CD4-positive, alpha-beta T cell treated with Interleukin-10 for 1 hour (primary cell): Measurements from ENCODE around the gene EZH2.

Experiments
- DNase-seq: peaks from one replicate; pipeline ENCODE4 v3.0.0-alpha.2; 2020

The EZH2 gene

DNA sequence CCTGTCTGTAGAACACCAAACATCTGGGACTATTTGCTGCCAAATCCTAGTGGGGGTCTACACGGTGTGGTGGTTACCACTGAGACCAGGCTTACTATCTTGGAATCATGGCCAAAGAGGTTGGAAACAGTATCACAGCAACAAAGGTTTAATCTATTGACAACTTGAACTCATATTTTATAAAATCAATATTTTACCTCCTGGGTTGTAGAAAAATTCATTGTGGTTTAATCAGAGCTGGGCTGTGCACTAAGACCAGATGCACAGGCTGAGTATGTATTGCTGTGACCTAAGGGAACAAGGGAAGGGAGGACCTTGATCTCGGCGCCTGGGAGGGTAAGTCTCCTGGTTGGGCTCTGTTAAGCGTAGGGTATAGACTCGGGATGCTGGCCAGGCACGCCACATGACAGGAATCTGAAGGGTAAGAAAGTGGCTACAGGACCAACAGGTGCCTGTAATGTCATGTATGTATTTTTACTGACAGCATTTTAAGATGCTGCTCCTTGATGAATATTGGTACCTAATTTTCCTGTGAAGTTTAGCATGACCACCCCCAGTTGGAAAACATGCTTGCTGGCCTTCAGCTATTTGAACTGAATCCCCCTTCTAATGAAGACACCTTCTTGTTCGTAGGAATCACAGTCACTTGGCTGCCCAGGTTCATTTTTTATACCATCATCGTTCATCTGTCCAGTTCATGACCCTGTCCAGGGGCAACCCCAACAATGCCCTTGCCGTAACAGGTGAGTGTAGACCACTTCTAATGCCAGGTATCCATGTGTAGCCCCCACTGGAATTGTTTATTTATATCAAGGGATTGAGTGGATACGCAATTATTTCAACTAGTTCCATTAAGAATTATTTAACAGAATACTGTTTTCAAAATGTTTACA lies 79.5 kb downstream of the EZH2 start:
- no peak for DNase-seq

DNA sequence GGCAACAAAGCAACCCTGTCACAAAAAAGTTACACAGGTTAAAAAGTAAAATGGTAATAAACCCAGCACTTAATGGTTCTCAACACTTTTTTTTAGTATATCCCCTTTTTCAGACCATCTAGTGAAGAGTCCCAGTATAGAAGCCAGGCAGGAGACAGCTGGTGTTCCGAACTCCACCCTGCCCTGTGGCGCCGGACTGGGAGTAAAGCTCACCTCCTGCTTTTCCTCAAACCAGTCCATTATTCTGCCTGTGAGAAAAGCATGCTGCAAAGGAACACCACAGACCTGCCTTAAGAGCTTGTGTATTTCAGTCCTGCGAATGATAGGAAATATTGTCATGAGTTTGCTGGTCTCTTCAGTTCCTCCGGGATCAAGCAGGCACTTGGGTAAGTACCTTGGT lies 81.0 kb downstream of the EZH2 start:
- DNase-seq, result no peak

DNA sequence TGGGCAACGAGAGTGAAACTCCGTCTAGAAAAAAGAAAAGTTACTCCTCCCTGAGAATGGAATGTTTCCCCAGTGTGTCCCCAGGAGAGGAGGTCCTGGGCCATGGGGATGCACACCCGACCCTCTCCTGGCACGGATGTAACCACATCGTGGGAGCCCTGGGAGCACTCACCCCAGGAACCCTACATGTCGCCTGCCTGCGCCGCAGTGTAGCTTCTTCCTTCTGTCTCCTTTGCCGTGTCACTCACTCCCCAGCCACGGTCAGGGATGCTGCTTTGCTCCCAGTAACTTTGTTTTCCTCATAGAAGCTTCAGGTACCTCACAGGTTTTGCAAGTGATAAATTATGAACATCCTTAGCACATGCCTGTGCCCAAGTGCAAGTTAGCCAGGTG lies 82.0 kb downstream of the EZH2 start:
- no peak for DNase-seq

DNA sequence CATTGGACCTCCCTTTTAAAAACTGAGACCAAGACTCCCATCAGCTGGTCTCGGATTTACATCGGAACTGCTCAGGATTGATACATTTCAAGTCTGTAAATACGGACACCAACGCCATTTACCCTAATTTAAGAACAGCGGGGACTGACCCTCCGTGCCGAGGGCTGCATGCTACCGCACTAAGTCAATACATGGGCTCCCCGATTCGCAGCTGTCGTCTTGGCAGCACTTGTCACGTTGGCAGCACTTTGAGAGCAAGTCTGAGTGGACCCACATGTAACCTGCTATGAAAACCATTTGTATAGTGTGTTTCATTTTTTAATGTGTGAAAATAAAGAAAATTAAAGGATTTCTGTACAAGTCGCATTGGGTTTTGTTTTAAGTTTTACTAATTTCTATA lies 83.4 kb downstream of the EZH2 start:
- no peak for DNase-seq

DNA sequence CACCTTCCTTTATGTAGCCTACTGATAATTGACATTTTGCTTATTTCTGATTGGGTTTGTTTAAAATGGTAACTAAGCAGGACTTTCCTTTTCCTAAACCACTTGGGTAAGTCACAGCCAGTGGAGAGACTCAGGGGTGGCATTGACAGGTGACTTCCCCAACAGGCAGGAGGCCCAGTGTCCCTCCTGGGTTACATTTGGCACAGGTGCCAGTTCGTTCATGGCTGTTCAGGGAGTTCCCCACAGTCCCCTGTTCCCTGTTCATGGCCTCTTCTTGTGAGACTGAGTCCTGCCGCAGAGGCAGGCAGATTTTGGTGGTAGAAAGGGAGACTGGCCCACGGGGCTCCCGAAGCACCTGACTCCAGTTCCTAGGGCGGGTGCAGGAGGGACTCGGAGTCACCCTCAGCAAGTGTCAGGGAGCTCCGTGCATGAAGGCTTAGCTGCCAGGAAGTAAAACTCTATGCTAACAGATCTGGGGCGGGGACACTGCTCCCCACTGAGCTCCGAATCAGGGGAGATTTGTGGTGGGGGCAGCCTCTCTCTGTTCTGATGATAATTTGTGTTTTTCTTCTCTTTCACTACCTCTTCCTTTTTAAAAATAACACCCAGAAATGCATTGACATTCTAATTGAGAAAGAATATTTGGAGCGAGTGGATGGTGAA lies 84.1 kb downstream of the EZH2 start:
- DNase-seq, result no peak

DNA sequence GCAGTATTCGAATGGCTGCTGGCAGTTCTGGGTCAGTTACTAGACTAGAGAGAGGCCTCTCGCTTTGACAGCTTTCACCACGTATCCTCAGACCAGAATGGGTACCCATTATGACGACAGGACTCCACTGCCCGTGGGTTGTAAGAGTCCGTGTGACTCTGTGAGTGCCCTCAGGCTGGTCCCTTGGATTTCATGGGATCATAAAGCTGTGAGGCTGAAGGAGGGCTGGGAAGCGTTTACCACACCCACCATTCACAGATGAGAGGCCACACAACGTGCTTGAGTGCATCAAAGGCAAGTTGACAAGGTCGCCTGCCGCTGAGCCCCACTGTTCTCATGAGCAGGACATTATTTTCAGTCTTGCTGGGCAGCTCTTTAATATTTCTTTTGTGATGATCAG lies 87.2 kb downstream of the EZH2 start:
- no peak for DNase-seq

DNA sequence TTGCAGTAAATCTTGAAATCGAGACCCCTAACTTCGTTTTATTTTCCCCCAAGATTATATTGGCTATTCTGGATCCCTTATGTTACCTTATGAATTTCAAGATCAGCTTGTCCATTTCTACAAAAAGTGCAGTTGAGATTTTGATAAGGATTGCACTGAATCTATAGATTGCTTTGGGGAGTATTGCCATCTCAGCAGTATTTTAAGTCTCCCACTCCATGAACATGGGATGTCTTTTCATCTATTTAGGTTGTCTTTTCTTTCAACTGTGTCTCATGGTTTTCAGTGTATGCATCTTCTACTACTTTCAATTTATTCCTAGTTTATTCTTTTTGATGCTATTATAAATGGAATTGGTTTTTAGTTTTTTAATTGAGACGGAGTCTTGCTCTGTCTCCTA lies 89.6 kb downstream of the EZH2 start:
- no peak for DNase-seq

DNA sequence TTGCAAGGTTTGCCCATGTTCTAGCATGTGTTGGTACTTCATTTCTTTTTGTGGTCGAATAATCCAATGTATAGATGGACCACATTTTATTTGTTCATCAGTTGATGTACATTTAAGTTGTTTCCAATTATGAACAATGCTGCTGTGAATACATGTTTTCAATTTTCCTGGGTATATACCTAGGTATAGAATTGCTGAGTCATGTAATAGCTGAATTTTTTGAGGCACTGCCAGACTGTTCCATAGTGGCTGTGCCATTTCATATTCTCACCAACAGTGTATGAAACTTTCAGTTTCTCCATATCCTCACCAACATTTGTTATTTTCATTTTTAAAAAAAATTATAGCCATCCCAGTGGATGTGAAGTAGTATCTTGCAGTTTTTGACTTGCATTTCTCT lies 90.5 kb downstream of the EZH2 start:
- DNase-seq, result no peak

DNA sequence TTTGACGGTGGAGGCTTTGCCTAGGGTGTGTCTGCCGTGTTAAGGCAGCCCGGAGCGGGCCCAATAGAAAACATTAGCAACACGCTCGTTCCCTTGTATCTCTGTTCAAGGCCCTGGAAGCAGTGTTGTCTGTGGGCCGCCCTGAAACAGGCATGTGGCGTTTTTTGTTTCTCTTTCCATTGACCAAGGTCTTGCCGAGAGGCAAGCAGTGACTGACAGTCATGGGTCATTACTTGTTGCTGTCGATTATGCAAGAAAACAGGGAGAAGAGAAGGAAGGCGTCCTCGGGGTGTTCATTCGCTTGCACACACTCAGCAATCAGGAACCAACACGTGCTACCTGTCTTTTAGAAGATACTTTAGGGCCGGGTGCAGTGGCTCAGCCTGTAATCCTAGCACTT lies 92.5 kb downstream of the EZH2 start:
- DNase-seq, result no peak

DNA sequence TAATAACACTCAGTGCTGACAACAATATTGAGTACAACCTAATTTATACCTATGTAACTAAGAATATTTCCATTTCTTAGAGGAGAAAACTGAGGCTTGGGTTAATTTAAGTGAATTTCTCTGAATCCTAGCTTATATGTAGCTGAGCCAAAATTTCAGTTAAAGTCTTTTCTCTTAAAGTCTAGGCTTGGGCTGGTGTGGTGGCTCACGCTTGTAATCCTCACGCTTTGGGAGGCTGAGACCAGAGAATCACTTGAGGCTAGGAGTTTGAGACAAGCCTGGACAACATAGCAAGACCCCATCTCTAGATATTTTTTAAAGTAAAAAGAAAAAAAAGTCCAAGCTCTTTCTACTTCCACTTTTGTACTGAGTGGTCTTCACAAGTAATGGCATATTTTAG lies 93.2 kb downstream of the EZH2 start:
- no peak for DNase-seq

DNA sequence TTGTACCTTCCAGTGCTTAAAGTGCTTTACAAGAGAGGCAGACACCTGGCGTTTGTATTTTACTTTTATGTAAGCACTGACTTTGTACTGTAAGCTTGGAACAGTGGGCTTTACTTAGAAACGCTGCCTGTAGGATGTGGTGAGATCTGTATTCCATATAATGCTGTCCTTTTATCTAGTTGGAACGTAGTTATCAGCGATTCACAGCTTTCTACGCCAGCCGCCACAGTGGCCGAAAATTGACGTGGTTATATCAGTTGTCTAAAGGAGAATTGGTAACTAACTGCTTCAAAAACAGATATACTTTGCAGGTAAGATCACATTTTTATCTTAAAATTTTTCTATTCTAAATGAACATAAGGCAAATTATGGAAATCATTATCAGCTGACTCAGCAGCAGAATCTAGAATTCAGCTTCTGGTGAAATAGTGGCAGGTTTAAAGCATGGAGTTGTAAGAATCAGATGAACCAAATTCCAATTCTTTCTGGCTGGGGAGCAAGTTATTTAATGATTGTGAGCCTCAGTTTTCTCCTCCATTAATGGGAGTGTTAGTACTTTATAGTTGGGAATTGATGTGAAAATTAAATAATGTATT lies 93.9 kb downstream of the EZH2 start:
- no peak for DNase-seq

DNA sequence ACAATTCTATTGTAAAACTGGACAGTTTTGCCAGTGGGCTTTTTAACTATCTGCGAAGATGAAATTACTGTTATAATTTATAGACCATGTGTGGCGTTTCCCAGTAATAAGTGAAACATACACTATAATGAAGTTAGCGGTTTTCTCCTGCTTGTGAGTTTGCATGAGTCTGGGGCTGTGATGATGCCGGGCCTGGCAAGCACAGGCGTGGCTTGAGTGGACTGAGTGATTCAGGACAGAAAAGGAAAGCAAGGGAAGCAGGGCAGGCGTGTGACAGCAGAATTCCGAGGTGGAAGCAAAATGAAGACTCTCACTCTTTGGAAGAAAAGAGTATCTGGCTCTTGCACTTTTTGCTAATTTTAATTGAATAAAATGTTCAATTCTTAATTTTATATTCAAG lies 94.9 kb downstream of the EZH2 start:
- DNase-seq, result no peak

DNA sequence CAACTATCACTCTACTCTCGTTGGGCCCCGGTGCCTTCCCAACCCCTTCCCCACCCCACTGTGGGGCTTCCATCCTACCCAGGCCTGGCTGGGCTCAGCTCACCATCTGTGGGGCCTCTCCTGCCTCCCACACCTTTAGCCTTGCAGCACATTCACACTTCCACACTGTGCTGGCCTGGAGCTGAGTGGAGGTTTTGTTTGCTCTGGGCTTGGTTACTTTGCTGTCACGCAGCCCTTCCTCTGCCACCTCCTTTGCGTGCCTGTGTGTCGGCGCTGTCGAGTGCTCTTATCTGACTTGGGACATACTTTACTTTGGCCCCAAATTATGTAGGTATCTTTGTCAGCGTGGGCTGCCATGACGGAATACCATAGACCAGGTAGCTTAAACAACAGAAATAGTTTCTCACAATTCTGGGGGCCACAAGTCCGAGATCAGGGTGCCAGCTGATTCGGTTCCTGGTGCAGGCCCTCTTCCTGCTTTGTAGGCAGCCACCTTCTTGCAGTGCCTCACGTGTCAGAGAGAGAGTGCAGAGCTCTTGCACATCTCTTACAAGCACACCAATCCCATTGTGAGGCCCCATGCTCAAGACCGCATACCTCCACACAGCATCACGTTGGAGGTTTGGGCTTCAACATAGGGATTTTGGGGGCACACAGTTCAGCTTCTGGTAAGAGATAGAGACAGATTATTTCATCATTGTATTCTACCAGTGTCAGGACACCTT lies 96.4 kb downstream of the EZH2 start:
- no peak for DNase-seq

DNA sequence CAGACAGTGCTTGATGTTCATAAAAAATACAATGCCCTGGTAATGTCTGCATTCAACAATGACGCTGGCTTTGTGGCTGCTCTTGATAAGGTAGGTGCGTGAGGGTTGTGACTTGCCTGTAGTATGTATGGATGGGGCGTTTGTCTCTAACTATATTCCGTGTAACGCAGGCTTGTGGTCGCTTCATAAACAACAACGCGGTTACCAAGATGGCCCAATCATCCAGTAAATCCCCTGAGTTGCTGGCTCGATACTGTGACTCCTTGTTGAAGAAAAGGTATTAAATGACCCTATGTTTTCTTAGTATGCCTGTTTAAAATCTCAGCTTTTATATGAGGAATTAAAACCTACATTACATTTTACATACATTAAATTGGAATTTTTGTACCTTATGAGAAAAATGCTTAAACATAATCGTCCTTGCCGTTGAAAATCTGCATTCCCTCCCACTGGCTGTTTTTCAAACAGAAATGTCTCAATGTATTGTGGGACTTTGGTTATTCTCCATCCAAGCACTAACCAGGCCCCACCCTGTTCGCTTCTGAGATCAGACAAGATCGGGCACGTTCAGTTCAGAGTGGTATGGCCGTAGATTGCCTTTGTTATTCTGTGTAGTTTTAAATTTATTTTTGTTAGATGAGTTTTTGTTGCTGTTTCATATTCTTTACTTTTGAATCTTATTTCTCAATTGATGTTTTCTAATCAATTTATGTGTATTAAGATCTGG lies 100.1 kb downstream of the EZH2 start:
- no peak for DNase-seq

DNA sequence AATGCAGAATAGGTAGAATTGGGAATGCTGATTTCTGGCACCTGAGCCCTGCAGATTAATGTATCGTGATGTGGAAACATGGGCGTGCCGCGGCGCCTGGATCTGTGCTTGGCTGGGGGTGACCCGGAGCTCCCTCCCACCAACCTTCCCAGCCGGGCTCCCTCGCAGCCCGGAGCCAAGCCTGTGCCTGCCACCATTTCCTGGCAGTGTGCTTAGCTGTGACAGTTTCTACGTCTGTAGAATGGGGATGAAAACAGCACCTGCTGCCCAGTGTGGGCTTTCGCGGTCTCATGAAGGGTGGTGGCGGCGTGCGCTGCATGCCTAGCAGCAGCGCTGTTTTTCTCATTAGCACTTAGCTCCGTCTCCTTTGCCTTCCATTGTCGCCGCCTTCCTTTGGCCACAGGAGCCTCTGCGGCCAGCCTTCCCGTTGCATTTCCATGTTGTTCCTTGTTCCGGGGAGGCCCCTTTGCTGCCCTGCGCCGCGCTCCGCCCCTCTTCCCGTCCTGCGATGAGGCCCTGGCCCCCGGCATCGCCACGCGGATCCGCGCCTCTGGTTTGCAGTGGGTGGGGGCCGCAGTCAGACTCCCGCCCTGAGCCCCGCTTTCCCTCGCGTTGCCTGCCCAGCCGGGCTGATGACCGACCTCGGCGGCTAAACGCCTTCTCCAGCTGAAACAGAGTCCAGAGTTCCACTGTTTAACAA lies 101.2 kb downstream of the EZH2 start:
- no peak for DNase-seq

DNA sequence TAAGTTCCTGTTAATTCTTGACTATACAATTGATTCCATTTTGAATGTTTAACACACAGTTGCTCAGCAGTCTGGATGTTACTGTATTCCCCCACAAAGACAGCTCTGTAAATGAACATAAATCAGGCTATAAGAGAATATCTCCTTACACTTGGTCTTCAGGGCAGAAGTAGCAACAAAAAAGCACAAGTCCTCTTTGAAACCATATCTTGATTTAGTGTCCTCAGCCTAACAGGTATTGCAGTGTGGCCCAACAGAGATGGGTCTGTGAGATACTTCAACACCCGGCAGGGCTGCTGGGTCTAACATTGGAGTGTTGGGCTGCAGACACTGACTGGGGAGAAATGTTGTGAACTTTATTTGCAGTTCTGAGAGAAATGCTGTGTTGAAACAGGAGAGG lies 109.6 kb downstream of the EZH2 start:
- DNase-seq, result no peak

DNA sequence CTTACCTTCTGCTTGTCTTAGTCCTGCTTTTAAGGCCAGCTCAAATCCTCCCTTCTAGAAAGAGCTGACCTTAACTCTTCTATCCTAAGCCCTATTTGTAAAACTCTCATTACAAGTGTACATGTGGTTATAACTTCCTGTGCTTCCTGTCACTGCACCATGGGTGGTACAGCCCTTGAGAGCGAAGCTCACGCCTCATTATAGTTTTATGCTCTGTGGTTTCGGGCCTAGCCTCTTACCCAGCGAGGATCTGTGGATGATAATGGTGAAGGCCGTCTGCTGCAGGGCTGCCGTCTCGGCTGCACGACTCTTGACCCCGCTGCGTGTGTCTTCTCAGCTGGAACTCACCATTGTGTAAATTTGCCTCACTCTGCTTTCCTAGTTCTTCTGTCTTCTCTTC lies 110.8 kb downstream of the EZH2 start:
- peak; percentile 61 for DNase-seq

DNA sequence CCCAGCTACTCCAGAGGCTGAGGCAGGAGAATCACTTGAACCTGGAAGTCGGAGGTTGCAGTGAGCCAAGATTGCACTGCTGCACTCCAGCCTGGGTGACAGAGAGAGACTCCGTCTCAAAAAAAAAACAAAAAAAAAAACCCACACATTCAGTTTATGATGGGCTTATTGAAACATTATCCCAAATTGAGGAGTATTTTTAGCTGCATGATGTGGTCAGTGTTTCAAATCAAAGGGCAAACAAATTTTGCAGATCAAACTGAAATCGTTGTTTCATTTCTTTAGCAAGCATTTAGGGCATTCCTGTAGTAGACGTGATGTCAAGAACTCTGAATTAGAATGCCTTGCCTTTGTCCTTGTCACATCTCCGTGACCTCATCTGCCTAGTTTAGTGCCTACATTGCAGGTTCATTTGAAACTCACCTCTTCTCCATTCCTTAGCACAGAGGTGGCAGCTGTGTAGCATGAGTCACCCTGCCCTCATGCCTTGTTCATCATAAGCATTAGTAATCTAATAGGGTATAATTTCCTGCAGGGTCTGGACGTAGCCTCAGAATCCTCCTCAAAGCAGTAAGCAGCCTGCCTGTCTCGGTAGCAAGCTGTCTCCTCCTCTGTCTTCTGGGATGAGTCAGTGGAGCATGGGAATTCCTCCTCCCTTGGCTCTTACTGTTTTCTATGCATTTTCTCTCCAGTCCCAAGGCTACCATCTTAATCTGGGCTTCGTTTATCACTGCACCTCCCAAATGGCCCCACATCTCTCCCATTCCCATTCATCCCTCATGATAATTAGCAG lies 111.6 kb downstream of the EZH2 start:
- DNase-seq, result peak; percentile 11

DNA sequence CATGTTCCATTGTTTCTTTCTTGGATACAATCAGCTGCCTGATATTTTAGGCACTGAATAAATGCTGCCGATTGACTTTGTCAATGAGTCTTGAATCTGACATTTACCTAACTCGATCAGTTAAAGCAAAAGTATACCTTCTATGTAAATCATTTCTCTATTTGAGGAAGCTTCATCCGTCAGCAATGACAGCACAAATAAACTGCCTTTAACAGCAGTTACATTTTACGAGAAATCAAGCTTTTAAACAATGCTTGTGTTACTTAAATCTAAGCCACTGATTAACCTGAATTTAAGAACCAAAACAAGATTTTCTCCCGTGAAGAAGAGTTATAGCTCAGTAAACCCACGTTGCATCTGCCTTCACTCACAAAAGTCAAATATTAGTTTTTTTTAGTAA lies 114.1 kb downstream of the EZH2 start:
- no peak for DNase-seq

DNA sequence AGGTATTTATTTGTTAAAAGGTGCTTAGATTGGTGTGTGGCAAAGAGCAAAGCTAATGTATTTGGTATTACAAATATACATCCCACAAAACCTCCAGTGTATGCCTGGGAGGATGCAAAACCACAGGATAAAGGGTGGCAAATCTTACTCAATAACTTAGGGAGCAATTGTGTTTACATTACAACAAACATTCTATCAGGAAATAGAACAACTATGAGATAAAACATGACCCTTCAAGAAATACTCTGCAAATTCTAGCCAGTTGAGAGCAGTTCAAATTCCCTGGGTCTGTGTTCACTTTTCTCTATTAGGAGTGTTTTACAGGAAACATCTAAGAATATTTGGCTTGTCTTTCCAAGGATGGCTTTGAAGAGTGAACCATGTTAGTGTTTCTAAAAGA lies 120.5 kb downstream of the EZH2 start:
- DNase-seq, result no peak
